Urothelium cell line (cell line): ENCODE measurements around the gene SPATA25.
"Not testable (repeated sequence)": the region's sequence is repeated elsewhere in the genome, so short reads cannot be mapped to it uniquely, and the experiment has no call there.

Experiments
- DNase-seq: peaks from one replicate; pipeline ENCODE4 v3.0.0; 2011; ENCODE audit warnings: low spot score, mixed read lengths
- FAIRE-seq: peaks from 2 replicates; lab custom pipeline; 2011; peaks lifted over from hg19 to GRCh38; lab: Jason Lieb, UNC

SPATA25 gene

GRCh38 chr20:45918182-45918737 lies 30.8 kb upstream of the SPATA25 start:
- no peak for FAIRE-seq
- no peak for DNase-seq

- DNase-seq (no peak), FAIRE-seq (no peak)
These were observed 30.3 kb upstream of the SPATA25 start for GRCh38 chr20:45917790-45918141.

- FAIRE-seq (no peak), DNase-seq (no peak)
These were observed 25.7 kb upstream of the SPATA25 start for GRCh38 chr20:45913116-45913515.

GRCh38 chr20:45912344-45912682 lies 24.9 kb upstream of the SPATA25 start:
- FAIRE-seq (no peak), DNase-seq (no peak)

- FAIRE-seq (no peak), DNase-seq (no peak)
These were observed 24.3 kb upstream of the SPATA25 start, which contains the start of gene PLTP for GRCh38 chr20:45911486-45912343. PLTP (minus strand) TSS chr20:45912155; CDS start chr20:45911452, 703 bp downstream.

GRCh38 chr20:45910670-45911485 lies 23.5 kb upstream of the SPATA25 start:
- DNase-seq, result peak; percentile 58
- no peak for FAIRE-seq

GRCh38 chr20:45909817-45910669 lies 22.6 kb upstream of the SPATA25 start:
- no peak for FAIRE-seq
- no peak for DNase-seq

- no peak for DNase-seq
- FAIRE-seq, result no peak
These were observed 21.9 kb upstream of the SPATA25 start for GRCh38 chr20:45909336-45909808.

GRCh38 chr20:45908084-45908483 lies 20.7 kb upstream of the SPATA25 start:
- DNase-seq, result no peak
- FAIRE-seq, result no peak

GRCh38 chr20:45907219-45907948 lies 20.0 kb upstream of the SPATA25 start:
- FAIRE-seq (no peak), DNase-seq (no peak)

GRCh38 chr20:45905505-45906079 lies 18.2 kb upstream of the SPATA25 start:
- DNase-seq (peak; percentile 78), FAIRE-seq (no peak)

- DNase-seq (no peak), FAIRE-seq (no peak)
These were observed 17.4 kb upstream of the SPATA25 start for GRCh38 chr20:45904583-45905504.

- no peak for FAIRE-seq
- no peak for DNase-seq
These were observed 14.8 kb upstream of the SPATA25 start for GRCh38 chr20:45902199-45902701.

- not testable (repeated sequence) for DNase-seq, FAIRE-seq
These were observed 13.9 kb upstream of the SPATA25 start for GRCh38 chr20:45901332-45901731.

GRCh38 chr20:45899046-45899835 lies 11.8 kb upstream of the SPATA25 start:
- DNase-seq (no peak), FAIRE-seq (no peak)

- DNase-seq (no peak), FAIRE-seq (no peak)
These were observed 10.9 kb upstream of the SPATA25 start for GRCh38 chr20:45898285-45898684.

GRCh38 chr20:45897692-45898091 lies 10.3 kb upstream of the SPATA25 start:
- FAIRE-seq (no peak), DNase-seq (no peak)

GRCh38 chr20:45897289-45897688 lies 9.9 kb upstream of the SPATA25 start:
- DNase-seq (no peak), FAIRE-seq (no peak)
